ENCODE results near the gene WNT8A.

- TF ChIP-seq CTCF (tag by site-specific recombination; IDR thresholded peaks at IDR 0.05): no peak
- no peak for TF ChIP-seq ZNF785 (tag by site-specific recombination; IDR thresholded peaks at IDR 0.05)
- no peak for TF ChIP-seq ZFP41 (tag by site-specific recombination; IDR thresholded peaks at IDR 0.05; ENCODE audit: borderline replicate concordance)
- no peak for TF ChIP-seq ZNF596 (tag by site-specific recombination; IDR thresholded peaks at IDR 0.05)
- TF ChIP-seq ZEB2 (tag by site-specific recombination; IDR thresholded peaks at IDR 0.05): no peak
- TF ChIP-seq ZNF776 (tag by site-specific recombination; IDR thresholded peaks at IDR 0.05; ENCODE audit: borderline replicate concordance): no peak
- TF ChIP-seq ZNF76 (tag by site-specific recombination; IDR thresholded peaks at IDR 0.05; ENCODE audit: borderline replicate concordance, low read depth): no peak
- no peak for TF ChIP-seq ZNF645 (tag by site-specific recombination; IDR thresholded peaks at IDR 0.05)
- no peak for TF ChIP-seq ZNF658 (tag by site-specific recombination; IDR thresholded peaks at IDR 0.05)
Measured at GRCh38 chr5:138064526-138064925, 19.3 kb upstream of the WNT8A start.
